Inflammatory macrophage (primary cell): ENCODE data around the gene TBCCD1.
"Not testable (repeated sequence)": the region's sequence is repeated elsewhere in the genome, so short reads cannot be mapped to it uniquely, and the experiment has no call there.

Source experiments
- DNase-seq, 2 donors: peaks; one replicate each; pipeline ENCODE4 v3.0.0-alpha.2; 2020 to 2022

TBCCD1 gene

DNA sequence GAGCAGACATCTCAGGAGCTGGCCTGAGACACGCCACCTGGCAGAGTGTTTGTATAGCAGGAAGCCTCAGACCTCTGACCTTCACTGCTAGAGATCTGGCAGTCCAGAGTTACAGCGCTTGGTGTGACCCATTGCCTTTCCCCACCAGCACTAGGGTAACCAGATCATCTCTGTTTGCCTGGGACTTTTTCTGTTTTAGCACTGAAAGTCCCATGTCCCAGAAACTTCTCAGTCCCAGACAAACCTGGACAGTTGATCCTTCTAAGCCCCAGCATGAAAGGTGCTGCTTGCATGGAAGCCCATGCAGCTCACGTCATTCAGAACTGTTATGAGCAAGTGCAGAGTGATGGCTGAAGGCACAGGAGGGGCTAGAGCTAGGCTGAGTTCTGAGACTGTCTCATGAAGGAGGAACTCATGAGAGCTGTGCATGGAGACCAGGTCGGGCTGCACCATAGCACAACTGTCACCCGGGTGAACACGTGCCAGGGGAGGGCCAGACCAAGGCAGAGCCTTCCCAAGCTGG, 27.5 kb upstream of the TBCCD1 start:
- no peak for DNase-seq

DNA sequence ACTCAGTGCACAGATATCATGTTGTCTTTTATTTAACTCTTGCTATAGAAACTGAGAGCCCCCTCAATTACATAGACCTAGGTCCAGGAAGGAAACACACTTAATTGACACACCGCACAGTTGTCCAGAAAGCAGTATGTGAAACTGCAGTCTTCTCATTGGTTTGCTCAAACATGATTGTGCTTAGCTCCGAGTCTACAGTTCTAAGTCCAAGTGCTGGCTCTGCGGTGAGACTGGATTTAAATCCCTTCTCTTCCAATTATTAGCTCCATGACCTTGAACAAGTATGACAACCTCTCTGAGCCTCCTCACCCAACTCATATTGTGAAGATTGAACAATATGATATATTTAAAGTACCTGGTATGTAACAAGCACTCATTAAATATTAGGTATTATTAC, 26.7 kb upstream of the TBCCD1 start:
- DNase-seq: no peak

DNA sequence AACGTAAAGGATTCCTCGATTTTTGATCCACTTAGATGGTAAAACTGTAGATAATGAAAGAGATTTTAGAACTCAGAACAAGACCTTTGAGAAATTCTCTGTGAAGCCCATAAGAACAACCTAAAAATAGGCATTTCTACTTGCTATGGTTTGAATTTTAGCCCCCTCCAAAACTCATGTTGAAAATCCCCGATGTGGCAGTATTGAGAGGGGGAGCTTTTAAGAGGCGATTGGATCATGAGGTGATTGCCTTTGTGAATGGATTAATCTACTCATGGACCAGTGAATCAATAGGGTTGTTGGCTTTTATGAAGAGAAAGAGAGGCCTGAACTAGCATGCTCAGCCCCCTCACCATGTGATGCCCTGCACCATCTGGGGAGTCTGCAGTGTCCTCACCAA, 25.5 kb upstream of the TBCCD1 start:
- no peak for DNase-seq

DNA sequence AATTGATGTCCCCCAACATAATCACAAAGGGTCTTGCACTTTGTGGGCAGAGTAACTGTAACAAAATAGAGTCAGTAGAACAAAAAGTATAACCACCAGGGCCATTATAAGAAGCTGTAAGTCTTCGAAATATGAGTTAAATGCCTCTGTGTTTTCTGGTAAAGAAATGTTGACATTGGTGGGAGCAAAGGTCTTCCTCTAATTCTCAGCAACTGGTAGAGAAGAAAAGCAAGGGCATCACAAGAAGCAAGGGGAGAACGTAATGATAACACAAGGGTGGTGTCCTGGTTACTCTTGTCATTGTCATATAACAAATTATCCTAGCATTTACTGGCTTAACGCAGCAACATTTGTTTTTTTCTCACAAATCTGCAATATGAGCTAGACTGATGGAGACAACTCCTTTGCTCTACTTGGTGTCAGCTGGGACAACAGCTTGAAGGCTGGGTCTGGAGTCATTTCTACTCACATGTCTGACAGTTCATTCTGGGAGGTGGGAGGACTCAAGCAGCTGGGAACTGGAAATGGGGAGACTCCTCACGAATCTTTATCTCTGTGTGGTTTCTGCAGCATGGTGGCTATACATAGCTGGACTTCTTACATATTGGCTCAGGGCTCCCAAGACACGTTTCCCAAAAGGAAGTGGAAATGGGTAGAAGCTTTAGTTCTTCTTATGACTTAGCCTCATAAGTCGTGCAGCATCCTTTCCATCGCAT, 23.6 kb upstream of the TBCCD1 start:
- DNase-seq: no peak

DNA sequence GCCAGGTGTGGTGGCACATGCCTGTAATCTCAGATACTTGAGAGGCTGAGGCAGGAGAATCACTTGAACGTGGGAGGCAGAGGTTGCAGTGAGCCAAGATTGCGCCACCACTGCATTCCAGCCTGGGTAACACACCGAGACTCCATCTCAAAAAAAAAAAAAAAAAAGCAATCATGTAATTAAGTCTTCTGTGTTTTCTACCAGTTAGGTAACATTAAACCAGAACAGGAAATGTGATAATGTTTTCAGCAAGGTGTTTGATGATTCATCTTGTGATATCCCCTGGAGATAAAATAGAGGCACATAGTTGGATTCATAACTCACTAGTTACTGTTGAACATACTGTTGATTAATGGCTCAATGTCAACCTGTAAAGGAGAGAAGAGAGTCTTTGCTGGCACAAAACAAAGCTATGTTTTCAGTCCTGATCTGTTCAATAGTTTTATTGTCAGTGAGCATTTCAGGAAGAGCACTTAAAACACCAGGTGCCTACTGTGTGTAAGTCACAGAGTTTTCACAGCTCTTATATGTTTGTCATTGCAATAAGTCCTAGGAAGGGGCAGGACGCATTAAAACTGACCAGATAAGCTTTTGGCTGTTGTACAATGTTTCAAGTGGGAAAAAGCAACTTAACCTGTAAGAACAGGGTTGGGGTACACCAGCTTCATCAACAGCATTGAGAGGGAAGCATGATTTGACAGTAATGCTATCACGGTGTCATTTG, 22.9 kb upstream of the TBCCD1 start:
- no peak for DNase-seq

DNA sequence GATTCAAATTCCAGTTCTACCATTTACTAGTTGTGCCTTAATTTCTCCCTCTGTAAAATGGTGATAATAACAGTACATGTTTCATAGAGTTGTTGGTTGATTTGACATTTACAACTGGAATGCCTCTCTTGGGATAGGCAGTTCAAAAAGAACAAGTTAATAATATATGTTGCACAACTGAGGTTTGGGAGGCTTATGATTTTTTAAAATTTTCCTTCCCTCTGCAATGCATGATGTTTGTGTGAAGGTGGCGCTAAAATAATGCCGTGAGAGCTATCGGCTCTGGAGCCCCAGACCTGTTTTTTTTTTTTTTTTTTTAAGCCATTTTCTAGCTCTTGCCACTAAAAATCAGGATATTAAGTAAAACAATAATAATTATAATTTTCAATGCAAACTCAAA, 22.0 kb upstream of the TBCCD1 start:
- DNase-seq: no peak

DNA sequence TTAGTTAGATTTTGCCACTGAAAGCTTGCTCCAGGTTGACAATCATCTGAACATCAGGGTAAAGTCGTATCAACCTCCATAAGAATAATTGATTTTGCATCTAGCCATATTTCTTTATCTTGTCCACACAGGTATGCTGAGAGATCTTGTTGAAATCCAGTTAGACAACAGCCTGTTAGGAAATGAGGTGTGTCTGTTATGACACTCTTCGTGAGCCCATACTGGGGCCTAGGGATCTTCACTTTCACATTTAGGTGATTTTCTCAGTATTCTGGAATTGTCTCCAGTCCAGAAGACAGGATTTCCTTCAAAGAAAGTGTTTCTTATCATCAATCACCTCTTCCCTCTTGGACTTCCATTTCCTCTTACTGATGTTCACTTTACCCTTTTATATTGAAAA, 21.5 kb upstream of the TBCCD1 start:
- DNase-seq: no peak

DNA sequence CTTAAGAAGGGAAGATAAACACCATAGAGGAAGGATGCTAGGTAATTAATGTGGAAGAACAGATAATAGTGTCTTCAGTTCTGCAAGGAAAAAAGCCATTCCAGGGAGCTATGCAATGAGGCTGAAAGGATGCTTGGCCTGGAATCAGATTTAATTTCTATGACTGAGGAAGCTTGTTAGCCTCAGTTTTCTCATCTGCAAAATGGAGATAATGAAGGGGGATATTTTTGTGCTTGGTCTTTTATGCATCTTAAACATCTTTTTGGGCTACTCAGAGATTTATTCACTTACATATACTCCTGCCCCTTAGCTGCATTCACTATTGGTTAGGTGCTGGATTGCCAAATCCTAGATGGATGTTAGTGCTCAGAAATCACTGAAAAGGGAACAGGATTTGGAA, 20.0 kb upstream of the TBCCD1 start:
- no peak for DNase-seq

DNA sequence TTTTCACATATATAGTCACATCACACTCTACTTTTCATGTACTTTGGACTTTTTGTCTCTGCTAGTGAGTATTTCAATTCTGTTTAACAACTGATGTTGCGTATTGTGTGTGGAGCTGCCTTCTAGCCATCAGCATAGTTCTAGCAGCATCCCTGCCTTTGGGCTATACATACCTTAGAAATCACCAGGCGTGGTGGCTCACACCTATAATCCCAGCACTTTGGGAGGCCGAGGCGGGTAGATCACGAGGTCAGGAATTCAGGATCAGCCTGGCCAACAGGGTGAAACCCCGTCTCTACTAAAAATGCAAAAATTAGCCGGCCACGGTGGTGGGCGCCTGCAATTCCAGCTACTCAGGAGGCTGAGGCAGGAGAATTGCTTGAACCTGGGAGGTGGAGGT, 19.1 kb upstream of the TBCCD1 start:
- DNase-seq: not testable (repeated sequence)

DNA sequence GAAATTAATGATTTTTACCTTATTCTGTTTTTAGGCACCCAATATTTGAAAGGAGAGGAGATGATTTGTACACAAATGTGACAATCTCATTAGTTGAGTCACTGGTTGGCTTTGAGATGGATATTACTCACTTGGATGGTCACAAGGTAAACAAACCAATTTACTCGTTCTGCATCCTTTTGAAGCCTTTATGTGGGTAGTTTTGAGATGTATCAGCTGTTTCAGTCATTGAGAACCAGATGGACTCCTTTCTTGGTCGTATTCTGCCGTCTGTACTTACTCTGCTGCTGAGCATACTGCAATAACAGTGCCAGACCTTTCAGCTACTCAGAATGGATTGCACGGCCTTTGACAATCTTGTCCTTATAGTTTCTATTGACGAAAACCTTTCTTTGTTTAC, 16.7 kb upstream of the TBCCD1 start:
- DNase-seq: no peak

DNA sequence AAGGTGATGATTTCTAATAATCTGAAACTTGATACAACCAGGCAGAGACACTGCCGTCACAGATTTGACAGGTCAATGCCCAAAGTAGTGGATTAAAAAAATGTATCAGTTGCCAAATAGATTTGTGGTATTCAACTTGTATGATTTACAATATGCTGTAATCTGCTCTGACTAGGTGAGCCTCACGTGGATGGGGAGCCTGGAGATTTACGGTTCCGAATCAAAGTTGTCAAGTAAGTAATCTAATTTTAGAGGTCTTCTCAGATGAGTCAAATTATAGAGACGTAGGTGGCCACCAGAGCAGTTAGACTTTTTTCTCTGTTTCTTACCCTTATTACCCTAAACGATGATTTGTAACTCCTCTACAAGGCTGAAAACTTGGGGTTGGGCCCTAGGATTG, 15.4 kb upstream of the TBCCD1 start:
- DNase-seq: no peak

DNA sequence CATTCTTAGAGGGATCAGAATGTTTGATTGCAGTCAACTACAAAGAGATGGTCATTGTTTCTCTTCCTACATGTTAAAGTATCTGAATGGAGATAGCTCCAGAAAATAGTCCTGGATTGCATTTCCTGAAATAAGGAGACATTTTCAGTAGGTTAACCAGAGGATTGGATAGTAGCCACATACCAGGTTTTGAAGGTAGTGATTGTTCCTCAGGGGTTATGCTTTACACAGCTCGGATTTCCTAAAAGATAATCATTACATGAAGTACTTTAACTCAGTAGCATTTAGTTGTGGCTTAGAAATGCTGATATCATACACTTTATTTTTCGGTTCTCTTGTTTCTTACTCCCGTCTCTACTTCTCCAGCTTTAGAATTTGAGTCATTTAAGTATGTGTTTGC, 13.6 kb upstream of the TBCCD1 start:
- no peak for DNase-seq

DNA sequence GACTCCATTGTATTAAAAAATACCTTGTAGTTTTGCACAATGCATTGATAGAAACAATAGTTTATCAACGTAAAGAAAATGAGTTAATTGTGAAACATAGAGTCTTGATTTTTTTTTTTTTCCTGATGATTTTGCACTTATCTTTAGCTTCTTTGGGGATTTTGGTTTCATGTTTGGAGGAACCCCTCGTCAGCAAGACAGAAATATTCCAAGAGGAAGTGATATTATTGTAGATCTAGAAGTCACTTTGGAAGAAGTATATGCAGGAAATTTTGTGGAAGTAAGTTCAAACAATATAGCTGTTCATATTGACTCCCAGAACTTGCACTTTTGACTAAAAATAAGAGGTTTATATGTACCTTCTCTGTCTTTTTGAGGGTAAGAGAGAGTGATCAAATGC, 10.4 kb upstream of the TBCCD1 start:
- DNase-seq: no peak

DNA sequence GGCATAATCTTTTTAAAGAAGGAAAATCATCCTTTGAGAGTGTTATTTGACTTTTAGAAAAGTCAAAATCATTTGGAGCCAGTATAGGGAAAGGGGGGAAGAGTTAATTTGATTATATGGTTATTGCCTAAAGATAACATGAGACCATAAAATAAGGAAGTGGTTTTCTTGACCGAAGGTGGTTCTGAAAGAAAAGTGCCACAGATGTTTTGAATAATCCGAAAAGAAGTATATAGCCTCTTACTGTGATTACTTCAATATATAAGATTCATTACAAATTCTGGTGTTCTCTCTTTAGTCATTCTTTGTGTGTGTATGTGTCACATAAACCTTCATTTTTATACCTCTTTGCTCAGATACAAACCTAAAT, 4.5 kb upstream of the TBCCD1 start:
- DNase-seq: peak in 1 of 2 donors; percentile 5

DNA sequence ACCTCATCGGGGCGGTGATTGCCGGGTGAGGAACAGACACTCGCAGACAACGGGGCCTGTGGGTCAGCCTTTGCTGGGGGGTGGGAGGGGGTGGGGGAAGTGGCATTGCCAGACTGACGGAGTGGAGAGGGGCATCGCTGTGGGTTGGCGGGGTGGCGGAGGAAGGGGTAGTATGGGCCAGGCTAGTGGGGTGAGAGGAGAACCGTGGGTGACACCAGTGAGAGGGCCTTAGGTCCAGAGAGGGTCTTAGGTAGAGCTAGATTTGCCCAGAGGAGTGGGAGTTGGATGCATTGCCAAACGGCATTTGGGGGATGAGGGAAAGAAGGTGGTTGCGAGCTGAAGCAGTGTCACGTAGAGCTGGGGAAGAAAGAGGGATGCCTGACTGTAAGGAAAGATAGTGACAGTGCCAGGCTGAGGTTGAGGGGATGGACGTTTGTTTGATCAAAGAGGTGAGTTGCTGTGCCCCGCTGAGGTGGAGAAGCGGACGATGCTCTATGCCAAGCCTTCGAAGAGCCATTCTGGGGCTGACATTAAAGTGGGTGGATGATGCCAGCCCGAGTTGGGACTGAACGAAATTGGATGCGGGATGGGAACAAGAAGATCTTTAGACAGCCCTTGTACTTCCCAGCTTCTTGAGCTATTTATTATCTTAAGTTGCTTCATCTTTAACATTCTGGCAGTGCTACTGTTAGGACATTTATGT, 4.0 kb upstream of the TBCCD1 start:
- DNase-seq: no peak

DNA sequence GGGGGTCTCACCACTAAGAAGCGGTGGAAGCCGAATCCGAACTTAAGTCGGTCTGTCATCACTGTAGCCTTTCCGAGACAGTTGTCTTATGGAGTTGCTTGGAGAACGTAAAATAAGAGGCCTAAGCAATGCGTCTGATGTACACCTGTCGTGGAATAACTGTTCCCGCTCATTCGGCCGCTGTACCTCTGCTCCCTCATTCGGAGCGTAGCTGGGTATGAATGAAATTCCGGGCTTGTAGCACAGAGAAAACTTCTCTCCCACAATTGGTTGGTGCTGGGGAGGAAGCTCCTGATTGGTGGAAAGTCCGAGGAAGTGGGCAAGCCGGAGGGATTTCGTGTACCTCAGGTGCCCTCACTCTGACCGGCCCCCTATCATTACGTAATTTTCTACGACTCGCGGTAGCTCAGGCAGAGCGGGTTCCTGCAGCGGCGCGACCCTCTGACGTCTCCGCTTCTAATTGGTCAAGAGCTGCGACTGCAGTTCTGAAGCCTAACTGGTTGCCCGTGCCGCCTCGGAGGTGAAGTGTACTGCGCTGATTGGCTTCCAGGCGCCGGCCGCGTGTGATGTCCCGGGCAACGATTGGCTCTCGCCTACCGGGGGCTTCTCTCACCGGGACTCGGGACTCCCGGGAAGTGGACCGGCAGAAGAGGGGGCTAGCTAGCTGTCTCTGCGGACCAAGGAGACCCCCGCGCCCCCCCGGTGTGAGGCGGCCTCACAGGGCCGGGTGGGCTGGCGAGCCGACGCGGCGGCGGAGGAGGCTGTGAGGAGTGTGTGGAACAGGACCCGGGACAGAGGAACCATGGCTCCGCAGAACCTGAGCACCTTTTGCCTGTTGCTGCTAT, 3.2 kb upstream of the TBCCD1 start, which contains the start of gene DNAJB11:
Gene DNAJB11, plus strand, starts transcription at position 625 of the 845 bp plus-strand sequence. Its CDS starts 178 bp downstream, at position 803.
- peak; percentile 100 for DNase-seq

DNA sequence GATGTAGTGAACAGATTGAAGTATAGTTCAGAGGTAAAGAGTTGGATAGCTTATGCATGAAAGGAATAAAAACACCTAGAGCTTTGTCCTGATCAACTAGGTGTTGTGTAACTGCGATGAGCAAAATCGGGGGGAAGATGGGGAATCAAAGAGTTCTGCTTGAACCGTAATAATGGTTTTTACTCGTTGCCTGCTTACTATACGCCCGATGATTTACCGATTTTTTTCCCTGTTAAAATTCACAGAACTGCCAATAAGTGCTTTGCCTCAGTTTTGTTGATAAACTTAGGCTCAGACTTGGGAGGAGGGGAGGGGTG, 2.6 kb upstream of the TBCCD1 start:
- DNase-seq: no peak

DNA sequence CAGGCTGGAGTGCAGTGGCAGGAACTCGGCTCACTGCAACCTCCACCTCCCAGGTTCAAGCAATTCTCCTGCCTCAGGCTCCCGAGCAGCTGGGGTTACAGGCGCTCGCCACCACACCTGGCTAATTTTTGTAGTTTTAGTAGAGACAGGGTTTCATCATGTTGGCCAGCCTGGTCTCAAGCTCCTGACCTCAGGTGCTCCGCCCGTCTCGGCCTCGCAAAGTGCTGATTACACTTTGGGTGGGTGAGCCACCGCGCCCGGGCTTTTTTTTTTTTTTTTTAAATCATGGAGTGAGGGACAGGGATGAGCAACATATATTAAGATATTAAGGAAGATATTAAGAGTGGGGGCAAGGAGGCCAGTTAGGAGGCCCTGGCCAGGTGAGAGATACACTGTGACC, 2.2 kb upstream of the TBCCD1 start:
- DNase-seq: not testable (repeated sequence)

DNA sequence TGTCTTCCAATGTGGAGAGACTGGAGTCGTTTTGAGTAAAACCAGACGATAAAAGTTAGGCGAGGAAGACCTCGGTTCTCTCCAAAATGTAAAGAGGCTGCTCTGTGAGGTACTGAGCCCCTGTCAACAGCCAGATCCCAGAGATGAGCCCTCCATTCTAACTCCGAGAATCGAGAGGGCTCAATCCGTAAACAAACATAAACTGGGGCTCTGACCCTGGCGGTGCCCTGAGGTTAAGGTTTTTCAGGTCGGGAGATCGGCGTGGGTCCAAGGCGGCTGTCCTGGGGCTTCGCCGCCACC, 417 bp downstream of the TBCCD1 start:
- DNase-seq: no peak

DNA sequence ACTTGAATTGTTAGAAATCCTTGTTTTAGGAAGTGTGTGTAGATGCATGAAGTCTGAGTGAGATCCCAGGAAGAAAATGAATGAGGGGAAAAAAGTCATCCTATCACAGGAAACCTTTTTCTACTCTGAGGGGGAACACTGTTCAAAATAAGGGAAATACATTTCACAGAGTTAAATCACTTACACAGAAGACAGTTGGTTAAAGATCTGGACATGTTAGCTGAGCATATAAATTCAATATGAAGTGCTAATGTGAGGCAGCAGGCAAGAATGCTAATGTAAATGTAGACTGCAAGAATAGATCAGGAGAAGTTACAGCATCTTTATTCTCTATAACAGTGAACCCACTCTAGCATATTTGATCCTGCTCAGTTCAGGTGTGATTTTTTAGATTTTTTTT, 2.6 kb downstream of the TBCCD1 start:
- DNase-seq: no peak

DNA sequence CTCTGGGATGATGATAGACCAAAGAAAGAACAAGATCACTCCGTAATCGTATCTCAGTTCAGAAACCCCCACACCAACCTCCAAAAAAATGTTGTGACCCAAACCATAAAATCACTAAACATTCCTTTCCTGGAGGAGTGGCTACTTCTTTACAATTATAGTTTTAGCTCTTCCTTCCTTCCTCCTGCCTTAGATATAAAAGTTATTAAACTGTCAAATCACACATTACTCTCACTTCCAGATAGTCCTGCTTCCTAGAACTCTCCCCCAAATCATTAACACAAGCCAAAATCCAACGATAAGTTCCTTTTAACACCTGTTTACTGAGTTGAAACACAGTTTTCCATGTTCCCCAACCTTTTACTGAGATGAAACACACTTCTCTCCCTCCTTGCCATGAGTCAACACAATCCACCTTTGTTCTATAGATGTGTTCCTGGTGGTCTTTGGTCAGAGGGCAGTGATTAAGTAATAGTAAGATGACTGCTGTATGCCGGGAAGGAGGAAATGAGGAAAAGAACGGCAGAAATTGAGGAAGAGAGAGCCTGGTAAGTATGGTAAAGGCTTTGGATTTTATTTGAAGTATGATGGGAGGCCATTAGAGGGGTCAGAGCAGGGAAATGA, 14.6 kb downstream of the TBCCD1 start:
- DNase-seq: no peak

DNA sequence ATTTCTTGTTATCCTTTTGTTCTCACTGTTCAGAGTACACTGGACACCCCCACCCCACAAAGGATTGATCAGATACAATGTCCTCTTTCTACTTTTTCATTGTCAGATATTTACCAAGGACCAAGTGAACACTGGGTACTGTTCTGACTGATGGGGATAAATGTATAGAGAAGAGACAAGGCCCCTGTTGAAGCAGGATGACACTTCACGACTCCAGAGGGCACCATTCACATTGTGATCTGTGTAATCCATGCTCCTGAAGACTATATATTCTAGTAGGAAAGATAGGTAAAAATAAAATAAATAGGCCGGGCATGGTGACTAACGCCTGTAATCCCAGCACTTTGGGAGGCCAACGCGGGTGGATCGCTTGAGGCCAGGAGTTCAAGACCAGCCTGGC, 15.8 kb downstream of the TBCCD1 start:
- no peak for DNase-seq

DNA sequence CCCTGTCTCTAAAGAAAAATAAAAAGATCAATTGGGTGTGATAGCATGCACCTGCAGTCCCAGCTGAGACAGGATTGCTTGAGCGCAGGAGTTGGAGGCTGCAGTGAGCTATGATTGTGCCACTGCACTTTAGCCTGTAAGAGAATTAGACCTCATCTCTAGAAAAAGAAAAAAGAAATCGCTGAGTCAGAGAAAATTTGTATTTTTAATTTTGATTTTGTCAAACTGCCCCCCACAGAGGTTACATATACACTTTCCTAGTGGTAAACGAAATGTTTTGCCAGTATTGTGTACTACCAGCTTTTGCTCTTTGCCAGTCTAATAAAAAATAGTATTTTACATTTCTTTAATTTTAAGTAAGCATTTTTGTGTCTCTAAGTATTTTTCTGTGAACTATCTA, 17.6 kb downstream of the TBCCD1 start:
- DNase-seq: no peak
